ENCODE measurements around the gene MLLT3.
A peak's percentile ranks its signal among the peaks of the same experiment; 100 is the strongest.

The MLLT3 gene

GRCh38 chr9:20330688-20331087 is 291.6 kb downstream of the MLLT3 start:
- no peak for DNase-seq

DNA sequence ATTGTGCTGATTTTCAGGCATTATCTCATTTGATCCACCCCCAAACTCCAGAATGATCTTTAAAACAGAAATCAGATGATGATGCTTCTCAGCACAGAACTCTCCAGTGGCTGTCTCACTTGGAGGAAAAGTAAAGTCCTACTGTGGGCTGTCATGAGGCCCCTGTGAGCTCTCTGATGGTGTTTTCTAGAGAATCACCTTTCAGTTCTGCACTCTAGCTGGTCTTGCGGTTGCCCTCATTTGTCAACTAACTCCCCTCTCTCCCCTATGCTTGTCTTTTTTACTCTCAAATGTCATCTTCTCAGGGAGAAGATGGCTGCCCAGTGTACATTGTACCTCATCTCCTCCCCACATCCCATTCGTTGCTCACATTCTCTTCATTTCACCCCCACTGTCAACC is 295.8 kb downstream of the MLLT3 start:
- no peak for DNase-seq

DNA sequence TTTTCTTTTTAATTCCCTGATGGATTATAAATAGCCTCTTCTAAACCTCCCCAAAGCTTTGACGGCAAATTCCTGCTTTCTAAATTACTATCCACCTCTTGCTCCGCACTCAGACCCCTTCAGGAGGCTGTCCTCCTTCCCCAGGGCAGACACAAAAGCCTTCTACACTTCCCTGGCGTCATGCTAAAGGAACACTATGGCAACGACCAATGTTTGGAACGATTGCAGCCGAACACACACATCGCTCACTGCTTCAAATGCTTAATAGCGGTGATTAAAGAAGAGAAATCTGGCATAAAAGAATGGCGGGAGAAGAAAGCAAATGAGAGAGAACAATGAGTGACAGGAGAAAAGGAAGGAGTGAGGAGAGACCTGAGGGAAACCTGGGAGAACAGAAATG is 297.3 kb downstream of the MLLT3 start:
- no peak for DNase-seq

DNA sequence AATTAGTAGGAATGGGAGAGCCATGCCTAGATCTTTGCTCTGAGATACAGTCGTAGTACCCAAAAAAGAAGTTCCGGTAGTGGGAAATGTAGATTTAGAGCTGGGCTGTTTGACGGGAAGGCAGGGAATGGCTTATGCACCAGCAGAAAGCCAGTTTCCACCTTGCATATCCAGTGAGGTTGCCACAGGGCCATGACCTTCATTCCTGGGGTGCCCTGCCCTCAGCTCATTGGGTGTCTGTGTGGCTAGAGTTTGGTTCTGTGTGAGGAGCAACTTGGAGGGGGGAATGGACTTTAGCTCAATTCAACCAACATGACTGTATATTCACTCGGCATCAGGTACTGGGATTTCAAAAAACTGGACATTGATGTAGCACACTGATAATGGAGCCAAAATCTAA is 300.1 kb downstream of the MLLT3 start:
- DNase-seq = no peak

- DNase-seq = no peak
Measured at GRCh38 chr9:20321423-20322082, 300.7 kb downstream of the MLLT3 start.

DNA sequence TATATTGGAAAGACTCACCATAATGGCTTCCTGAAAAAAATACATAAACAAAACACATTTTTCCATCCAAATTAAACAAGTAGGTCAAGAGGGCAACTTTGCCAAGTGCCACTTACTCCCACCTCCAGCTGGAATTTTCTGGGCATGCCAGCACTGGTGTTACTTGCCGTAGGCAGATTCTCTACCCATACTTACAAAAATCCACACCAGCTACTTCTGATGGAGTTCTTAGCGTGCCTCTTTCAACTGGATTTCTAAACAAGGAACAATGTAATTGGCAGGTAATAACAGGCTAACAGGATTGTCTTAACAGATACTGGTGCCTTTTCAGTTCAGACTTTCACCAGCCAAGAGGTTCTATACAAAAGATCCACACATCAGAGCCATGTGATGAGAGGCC is 301.4 kb downstream of the MLLT3 start:
- DNase-seq = no peak

- peak; percentile 74 for DNase-seq
Measured at GRCh38 chr9:20319641-20320337, 302.5 kb downstream of the MLLT3 start.

DNA sequence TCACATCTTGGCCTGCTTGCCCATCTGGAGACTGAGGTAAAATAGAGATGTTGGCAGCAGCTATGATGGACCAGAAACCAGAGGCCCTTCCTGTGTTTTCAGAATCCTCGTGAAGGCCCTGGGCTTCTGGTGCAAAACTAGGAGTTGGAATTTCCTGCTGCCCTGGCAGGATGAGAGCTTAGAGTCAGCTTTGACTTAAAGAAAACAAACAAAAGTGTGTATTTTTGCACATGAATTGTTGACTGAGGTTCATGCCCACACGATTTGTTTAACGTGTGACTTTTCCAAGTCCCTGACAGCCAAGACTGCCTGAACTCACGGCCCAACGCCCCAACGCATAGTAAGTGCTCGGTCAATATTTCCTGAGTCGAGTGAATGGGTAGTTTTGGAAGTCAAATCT is 303.1 kb downstream of the MLLT3 start:
- peak; percentile 21 for DNase-seq

DNA sequence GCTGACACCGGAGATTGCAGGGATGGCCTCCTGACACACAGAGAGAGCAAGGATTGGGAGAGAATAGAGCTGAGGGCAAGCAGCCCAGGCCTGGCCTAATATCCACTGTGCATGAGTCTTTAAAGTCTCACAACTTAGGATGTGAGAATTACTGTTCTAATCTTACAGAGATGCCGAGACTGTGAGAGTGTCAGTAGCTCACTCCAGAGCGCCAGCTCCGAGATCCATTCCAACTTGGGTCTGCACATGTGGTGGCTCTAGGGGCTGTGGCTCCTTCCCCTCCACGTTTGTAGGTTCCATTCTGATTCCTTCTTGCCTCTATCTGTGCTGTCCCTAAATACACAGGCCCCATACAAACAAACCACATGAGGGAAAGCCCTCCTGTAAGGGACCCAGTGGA is 304.6 kb downstream of the MLLT3 start:
- DNase-seq = no peak

DNA sequence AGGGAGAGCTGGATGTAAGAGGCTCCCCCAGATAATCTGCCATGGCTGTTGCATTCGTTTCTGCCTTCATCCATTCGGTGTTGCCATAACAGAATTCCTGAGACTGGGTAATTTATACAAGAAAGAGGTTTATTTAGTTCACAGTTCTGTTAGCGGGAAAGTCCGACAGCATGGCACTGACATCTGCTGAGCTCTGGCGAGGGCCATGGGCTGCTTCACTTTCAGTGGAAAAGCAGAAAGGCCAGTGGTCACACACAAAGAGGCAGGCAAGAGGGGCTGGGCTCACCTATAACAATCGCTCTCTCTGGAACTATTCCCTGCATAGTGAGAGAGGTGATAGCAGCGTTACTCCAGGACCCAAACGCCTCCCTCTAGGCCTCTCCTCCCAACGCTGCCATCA is 305.9 kb downstream of the MLLT3 start:
- DNase-seq = no peak

DNA sequence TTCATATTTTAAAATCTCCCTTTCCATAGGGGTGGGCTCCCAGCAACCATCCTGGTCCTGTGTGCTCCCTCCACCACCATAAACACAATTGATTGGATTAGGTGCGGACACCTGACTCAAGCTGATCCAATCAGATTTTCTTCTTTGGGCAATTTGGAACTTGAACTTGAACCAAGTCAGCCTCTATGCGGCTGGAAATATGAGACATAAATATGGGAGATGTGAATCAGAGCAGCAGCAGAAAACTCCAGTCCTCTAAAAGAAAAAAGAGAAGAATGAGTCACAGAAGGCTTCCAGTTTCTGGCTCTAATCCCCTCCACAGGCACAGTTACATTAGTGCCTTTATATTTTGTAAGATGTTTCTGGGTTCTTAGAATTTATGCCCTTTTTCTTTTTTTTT is 306.6 kb downstream of the MLLT3 start:
- peak; percentile 90 for DNase-seq

DNA sequence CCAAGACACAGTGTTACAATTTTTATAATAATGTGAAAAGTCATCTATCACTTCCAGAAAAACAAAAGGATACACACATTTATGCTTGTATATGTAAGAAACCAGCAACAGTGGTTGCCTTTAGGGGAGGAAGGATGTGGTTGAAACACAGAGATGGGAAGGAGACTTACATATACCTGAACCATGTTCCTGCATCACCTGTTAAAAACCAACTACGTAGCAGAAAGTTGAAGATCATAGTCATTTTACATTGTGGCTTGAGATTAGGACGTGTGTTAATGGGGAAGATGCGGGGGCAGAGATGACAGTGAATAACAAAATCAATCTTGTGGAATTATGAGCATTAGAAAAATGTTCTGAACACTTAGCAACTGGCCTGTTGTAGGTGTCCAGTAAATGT is 307.3 kb downstream of the MLLT3 start:
- no peak for DNase-seq

GRCh38 chr9:20313415-20313814 is 308.9 kb downstream of the MLLT3 start:
- DNase-seq = no peak

DNA sequence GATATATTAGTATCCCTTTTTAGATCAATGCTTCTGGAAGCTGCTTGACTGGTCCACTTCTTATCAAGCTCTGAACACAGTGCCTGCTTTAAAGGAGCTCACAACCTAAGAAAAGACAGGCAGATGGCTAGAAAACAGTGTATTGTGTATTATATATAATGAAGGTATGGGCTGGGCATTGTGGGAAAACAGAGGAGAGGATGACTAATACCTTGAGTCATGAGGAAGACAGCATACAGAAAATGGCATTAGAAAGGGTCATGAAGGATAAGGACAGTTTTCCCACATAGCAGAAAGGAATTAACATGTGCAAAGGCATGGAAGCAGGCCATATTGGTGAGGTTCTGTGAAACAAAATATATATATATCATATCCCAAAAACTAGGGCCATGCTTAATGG is 309.6 kb downstream of the MLLT3 start:
- peak; percentile 87 for DNase-seq

- DNase-seq = no peak
Measured at GRCh38 chr9:20310024-20310423, 312.3 kb downstream of the MLLT3 start.

DNA sequence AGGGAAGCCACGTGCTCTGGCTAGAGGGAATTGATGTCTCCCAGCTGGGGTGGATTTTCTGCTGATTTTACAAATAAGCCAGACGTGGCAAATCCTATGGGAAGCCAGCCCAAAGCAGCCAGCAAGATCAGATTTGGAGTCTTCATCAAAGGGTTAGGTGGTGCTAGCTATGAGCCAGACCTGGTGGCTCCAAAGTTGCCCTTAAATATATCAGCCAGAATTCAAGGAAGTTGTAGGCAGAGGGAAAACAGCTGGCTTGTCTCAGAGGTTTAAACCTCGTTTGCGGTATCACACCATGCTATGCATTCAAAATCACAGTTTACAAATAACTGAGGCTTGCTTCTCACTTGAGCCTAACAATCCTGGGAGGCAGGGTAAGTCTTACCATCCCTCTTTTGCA is 313.2 kb downstream of the MLLT3 start:
- no peak for DNase-seq

GRCh38 chr9:20307621-20308020 is 314.7 kb downstream of the MLLT3 start:
- DNase-seq = peak; percentile 27

DNA sequence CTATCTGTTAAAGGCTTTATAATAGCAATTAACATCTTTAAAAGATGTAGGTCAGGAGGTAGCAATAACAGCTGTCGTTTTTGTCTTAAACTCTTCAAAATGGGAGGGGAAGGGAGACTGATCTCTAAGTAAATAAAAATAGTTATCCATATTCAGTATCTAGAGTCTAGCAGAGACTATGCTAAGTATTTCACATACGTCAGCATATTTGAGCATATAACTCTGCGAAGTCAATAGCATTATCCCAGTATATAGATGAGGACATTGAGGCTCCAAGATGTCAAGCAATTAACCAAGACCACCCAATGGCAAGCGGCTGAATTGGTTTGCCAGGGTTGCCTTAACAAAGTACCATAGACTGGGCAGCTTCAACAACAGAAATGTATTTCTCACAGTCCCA is 316.8 kb downstream of the MLLT3 start:
- no peak for DNase-seq

- DNase-seq = no peak
Measured at GRCh38 chr9:20303996-20304395, 318.3 kb downstream of the MLLT3 start.

DNA sequence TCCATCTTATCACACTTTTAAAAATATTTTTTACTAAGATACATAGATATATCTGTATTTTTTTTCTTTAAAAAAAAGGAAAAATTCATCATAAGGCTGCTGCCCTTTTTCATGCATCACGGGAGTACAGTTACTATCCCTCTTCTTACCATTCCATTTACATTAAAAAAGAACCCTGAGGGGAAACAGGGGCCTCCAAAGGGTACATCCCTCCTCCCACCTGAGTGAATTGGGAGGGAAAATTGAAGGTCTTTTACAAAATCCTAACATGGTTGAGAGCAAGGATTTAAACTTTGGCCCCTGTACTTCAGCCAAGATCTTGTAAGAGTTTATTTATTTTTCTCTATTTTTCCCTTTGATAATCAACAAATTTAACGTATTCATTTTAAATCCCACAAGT is 319.2 kb downstream of the MLLT3 start:
- DNase-seq = no peak

- DNase-seq = no peak
Measured at GRCh38 chr9:20302197-20302596, 320.1 kb downstream of the MLLT3 start.

- peak; percentile 39 for DNase-seq
Measured at GRCh38 chr9:20300430-20301115, 321.7 kb downstream of the MLLT3 start.

GRCh38 chr9:20297646-20298084 is 324.6 kb downstream of the MLLT3 start:
- peak; percentile 95 for DNase-seq

- no peak for DNase-seq
Measured at GRCh38 chr9:20295555-20295954, 326.7 kb downstream of the MLLT3 start.

Measured in fibroblast of skin of back (primary cell).